Measurements from ENCODE around the gene RTP5. TPM values are rescaled to one million over a fixed set of nuclear protein-coding genes. Genes with fewer than 3 reads are reported as not detected.

Gene RTP5
- total RNA-seq, 1 experiment from 2014 or later, result not detected

DNA sequence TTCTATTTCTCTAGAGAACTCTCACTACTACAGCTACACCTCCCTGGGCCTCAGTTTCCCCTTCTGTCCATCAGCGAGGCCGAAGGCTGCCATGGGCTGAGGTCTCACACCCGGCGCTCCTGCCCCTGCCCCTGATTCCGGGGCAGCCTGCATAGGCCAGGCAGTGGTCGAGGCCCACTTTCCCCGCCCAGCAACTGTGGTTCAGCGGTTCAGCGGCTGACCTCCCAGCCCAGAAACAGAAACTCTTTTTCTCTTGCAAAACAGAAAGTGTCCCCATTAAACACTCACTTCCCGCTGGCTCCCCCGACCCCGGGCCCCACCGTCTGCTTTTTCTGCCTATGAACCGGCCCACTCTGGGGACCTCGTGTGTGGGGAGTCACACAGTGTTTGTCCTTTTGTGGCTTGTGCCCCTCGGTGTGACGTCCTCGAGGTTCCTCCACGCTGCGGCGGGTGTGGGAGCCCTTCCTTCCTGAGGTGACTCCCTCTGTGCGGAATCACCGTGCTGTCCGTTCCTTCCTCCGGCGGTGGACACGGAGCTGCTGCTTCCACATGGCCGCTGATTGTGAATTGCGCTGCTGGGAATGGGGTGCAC lies 26.8 kb upstream of the RTP5 start:
- no peak for DNase-seq (ENCODE audit: low spot score)
- intact Hi-C loops (cut with micrococcal nuclease; ENCODE audit: unreplicated experiment), result no loop called here
- no peak overlapping the region for H3K27ac ChIP-seq (ENCODE audit: low read depth, low read length, poor library complexity, severe bottlenecking)
- peaks cover 14% of the 10 kb centered on the region for H3K4me1 ChIP-seq (ENCODE audit: insufficient read depth, low read length, poor library complexity, severe bottlenecking)
- no peak overlapping the region for H3K4me3 ChIP-seq (ENCODE audit: low read depth, low read length, poor library complexity, severe bottlenecking)
- no peaks in the 10 kb centered on the region for H3K27me3 ChIP-seq (replicated peaks; ENCODE audit: insufficient read depth, low read depth, low read length, poor library complexity)
- H3K36me3 ChIP-seq (ENCODE audit: insufficient read depth, low read length, poor library complexity, severe bottlenecking), result no peaks in the 10 kb centered on the region
- CTCF ChIA-PET, result no interaction called here
- H3K9me3 ChIP-seq (ENCODE audit: low read depth, low read length, poor library complexity, severe bottlenecking), result no peaks in the 10 kb centered on the region
- no TSS peak for BruUV-seq (replicated peaks)
- no peak for TF ChIP-seq CTCF (conservative IDR thresholded peaks at IDR 0.05; ENCODE audit: low read depth, low read length)
- TF ChIP-seq EZH2 (IDR thresholded peaks at IDR 0.05; ENCODE audit: borderline replicate concordance, low read depth, low read length, poor library complexity, severe bottlenecking), result no peak
- POLR2A ChIA-PET (ENCODE audit: low non-redundant PET), result no interaction called here

GRCh38 chr2:241843321-241844065 lies 26.0 kb upstream of the RTP5 start:
- peak overlapping the region; percentile 48 for H3K4me3 ChIP-seq (ENCODE audit: low read depth, low read length, poor library complexity, severe bottlenecking)
- no peak overlapping the region for H3K27ac ChIP-seq (ENCODE audit: low read depth, low read length, poor library complexity, severe bottlenecking)
- H3K27me3 ChIP-seq (replicated peaks; ENCODE audit: insufficient read depth, low read depth, low read length, poor library complexity), result no peaks in the 10 kb centered on the region
- ChIA-PET CTCF (interaction anchor here (0.7 kb wide), 1 partner anchor 16 kb away, joined by 6 read pairs; no protein-coding TSS in a partner anchor), POLR2A (ENCODE audit: low non-redundant PET) (interaction anchor here (0.6 kb wide), 1 partner anchor 9 kb away, joined by 3 read pairs; no protein-coding TSS in a partner anchor)
- H3K9me3 ChIP-seq (ENCODE audit: low read depth, low read length, poor library complexity, severe bottlenecking), result no peaks in the 10 kb centered on the region
- no TSS peak for BruUV-seq (replicated peaks)
- no peak for TF ChIP-seq EZH2 (IDR thresholded peaks at IDR 0.05; ENCODE audit: borderline replicate concordance, low read depth, low read length, poor library complexity, severe bottlenecking)
- TF ChIP-seq CTCF (conservative IDR thresholded peaks at IDR 0.05; ENCODE audit: low read depth, low read length), result no peak
- no peak for DNase-seq (ENCODE audit: low spot score)
- no peaks in the 10 kb centered on the region for H3K36me3 ChIP-seq (ENCODE audit: insufficient read depth, low read length, poor library complexity, severe bottlenecking)
- intact Hi-C loops (cut with micrococcal nuclease; ENCODE audit: unreplicated experiment), result no loop called here
- H3K4me1 ChIP-seq (ENCODE audit: insufficient read depth, low read length, poor library complexity, severe bottlenecking), result peaks cover 14% of the 10 kb centered on the region

DNA sequence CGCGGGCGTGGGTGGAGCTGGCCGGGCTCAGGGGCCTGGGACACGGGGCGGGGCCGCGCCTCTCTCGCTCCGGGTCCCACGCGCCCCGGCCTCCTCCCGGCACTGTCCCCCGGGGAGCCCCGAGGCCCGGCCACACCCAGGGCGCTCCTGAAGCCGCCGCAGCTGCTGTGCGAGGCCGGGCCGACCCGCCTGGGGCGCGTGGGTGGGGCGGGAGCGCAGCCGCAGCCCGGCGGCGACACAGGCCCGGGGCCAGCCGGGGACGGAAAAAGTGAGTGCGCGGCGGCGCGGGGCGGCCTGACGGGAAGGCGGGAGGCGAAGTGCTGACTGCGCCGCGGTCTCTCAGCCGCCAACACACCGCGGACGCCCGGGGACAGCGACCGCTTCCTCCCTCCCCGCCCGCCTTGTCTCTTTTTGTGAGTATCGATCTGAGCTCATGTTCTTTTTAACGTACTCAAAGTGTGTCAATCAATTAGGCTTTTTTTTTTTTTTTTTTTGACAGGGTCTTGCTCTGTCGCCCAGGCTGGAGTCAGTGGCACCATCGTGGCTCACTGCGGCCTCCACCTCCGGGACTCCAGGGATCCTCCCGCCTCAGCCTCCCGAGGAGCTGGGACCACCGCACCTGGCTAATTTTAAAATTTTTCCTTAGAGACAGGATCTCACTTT lies 25.3 kb upstream of the RTP5 start:
- TF ChIP-seq CTCF (conservative IDR thresholded peaks at IDR 0.05; ENCODE audit: low read depth, low read length), result no peak
- TF ChIP-seq EZH2 (IDR thresholded peaks at IDR 0.05; ENCODE audit: borderline replicate concordance, low read depth, low read length, poor library complexity, severe bottlenecking), result no peak
- Histone ChIP-seq H3K4me1 (ENCODE audit: insufficient read depth, low read length, poor library complexity, severe bottlenecking) (peaks cover 14% of the 10 kb centered on the region), H3K4me3 (ENCODE audit: low read depth, low read length, poor library complexity, severe bottlenecking) (peak overlapping the region; percentile 48), H3K27ac (ENCODE audit: low read depth, low read length, poor library complexity, severe bottlenecking) (peak overlapping the region; percentile 86), H3K9me3 (ENCODE audit: low read depth, low read length, poor library complexity, severe bottlenecking) (no peaks in the 10 kb centered on the region), H3K27me3 (replicated peaks; ENCODE audit: insufficient read depth, low read depth, low read length, poor library complexity) (no peaks in the 10 kb centered on the region), H3K36me3 (ENCODE audit: insufficient read depth, low read length, poor library complexity, severe bottlenecking) (no peaks in the 10 kb centered on the region)
- intact Hi-C loops (cut with micrococcal nuclease; ENCODE audit: unreplicated experiment), result no loop called here
- CTCF ChIA-PET, result interaction anchor here (0.7 kb wide), 1 partner anchor 16 kb away, joined by 6 read pairs; no protein-coding TSS in a partner anchor
- POLR2A ChIA-PET (ENCODE audit: low non-redundant PET), result interaction anchor here (0.6 kb wide), 1 partner anchor 10 kb away, joined by 3 read pairs; no protein-coding TSS in a partner anchor
- peak; percentile 75 for DNase-seq (ENCODE audit: low spot score)
- BruUV-seq (replicated peaks), result no TSS peak
